Ishikawa (cell line): Measurements from ENCODE around the gene PLCB1.

Source experiments
- CEBPB ChIP-seq: IDR thresholded peaks from 2 replicates; pipeline ENCODE4 v1.6.1; 2012
- CREB1 ChIP-seq: IDR thresholded peaks from 2 replicates; pipeline ENCODE4 v1.6.1; 2012; ENCODE audit warnings: low read depth
- MAX ChIP-seq: IDR thresholded peaks from 2 replicates; pipeline ENCODE4 v1.6.1; 2012
- RAD21 ChIP-seq: IDR thresholded peaks from 2 replicates; pipeline ENCODE4 v1.6.1; 2012; ENCODE audit warnings: low read depth
- REST ChIP-seq: IDR thresholded peaks from 2 replicates; pipeline ENCODE4 v1.6.1; 2012; ENCODE audit warnings: low read depth, mild to moderate bottlenecking
- TAF1 ChIP-seq: IDR thresholded peaks from 2 replicates; pipeline ENCODE4 v1.6.1; 2012; ENCODE audit warnings: low read depth, mild to moderate bottlenecking
- TEAD4 ChIP-seq: IDR thresholded peaks from 2 replicates; pipeline ENCODE4 v1.6.1; 2012
- YY1 ChIP-seq: IDR thresholded peaks from 2 replicates; pipeline ENCODE4 v1.6.1; 2012; ENCODE audit warnings: low read depth

- TF ChIP-seq TAF1 (no peak), YY1 (no peak), MAX (no peak), TEAD4 (no peak), RAD21 (no peak), CEBPB (no peak), REST (no peak), CREB1 (no peak)
Measured at GRCh38 chr20:8082989-8083388, 49.1 kb upstream of the PLCB1 start.
